ENCODE results near the gene PRMT7.

DNA sequence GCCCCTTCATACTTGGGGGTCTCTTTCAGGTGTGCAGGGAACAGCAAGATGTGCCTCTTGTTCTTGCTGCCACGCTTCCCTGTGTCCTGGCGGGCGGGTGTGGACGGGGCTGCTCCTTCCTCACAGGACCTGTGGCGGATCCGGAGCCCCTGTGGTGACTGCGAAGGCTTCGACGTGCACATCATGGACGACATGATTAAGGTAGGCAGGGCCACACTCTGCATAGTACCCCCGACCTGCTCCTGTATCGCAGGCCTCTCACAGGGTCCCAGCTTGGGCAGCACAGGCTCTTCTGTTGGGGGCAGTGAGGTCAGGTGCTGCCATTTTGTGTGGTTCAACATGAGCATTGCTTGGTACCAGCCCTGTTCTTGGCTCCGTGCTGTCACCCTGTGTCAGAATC is 42.5 kb downstream of the PRMT7 start:
- TF ChIP-seq EZH2 (IDR thresholded peaks at IDR 0.05; ENCODE audit: borderline replicate concordance, insufficient read depth, low read depth, low read length, poor library complexity, severe bottlenecking): no peak
- TF ChIP-seq, protein P1, sequence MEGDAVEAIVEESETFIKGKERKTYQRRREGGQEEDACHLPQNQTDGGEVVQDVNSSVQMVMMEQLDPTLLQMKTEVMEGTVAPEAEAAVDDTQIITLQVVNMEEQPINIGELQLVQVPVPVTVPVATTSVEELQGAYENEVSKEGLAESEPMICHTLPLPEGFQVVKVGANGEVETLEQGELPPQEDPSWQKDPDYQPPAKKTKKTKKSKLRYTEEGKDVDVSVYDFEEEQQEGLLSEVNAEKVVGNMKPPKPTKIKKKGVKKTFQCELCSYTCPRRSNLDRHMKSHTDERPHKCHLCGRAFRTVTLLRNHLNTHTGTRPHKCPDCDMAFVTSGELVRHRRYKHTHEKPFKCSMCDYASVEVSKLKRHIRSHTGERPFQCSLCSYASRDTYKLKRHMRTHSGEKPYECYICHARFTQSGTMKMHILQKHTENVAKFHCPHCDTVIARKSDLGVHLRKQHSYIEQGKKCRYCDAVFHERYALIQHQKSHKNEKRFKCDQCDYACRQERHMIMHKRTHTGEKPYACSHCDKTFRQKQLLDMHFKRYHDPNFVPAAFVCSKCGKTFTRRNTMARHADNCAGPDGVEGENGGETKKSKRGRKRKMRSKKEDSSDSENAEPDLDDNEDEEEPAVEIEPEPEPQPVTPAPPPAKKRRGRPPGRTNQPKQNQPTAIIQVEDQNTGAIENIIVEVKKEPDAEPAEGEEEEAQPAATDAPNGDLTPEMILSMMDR (IDR thresholded peaks at IDR 0.05): no peak
